GM12872 (cell line): Measurements from ENCODE around the gene QRICH1.

ENCODE experiments used
- CTCF ChIP-seq: IDR thresholded peaks from 3 replicates; pipeline ENCODE4 v1.5.1; 2011; ENCODE audit warnings: low read depth, mild to moderate bottlenecking, low read length, moderate library complexity; ENCODE audit not compliant: insufficient read depth

Gene QRICH1

GRCh38 chr3:48990636-48991469, 103.0 kb downstream of the QRICH1 start:
- TF ChIP-seq CTCF: no peak

GRCh38 chr3:48989796-48990635, 103.9 kb downstream of the QRICH1 start, which contains the start of gene P4HTM:
TSS of gene P4HTM (plus strand) at chr3:48990241. CDS start at chr3:48990257, 16 bp downstream.
- peak; percentile 24; the same call in 1 of the 3 replicates for TF ChIP-seq CTCF

GRCh38 chr3:48989126-48989795, 104.6 kb downstream of the QRICH1 start:
- TF ChIP-seq CTCF: no peak

GRCh38 chr3:48985831-48986376, 108.0 kb downstream of the QRICH1 start:
- no peak for TF ChIP-seq CTCF

- TF ChIP-seq CTCF: no peak
Observed at GRCh38 chr3:48984663-48985062, 109.2 kb downstream of the QRICH1 start.

- TF ChIP-seq CTCF: no peak
Observed at GRCh38 chr3:48983096-48983495, 110.8 kb downstream of the QRICH1 start.
